A673 (cell line): ENCODE data around the gene ZNF789.

Experiments
- EZH2 ChIP-seq: fragments of 200-600 bp; sonication (generic); IDR thresholded peaks from 2 replicates; pipeline ENCODE4 v1.6.1; 2017; ENCODE audit warnings: borderline replicate concordance, low read depth, mild to moderate bottlenecking, mixed read lengths, antibody characterized with exemption, low read length; ENCODE audit not compliant: poor library complexity, severe bottlenecking
- TF ChIP-seq, protein P1 (sequence below): fragments of 300-800, 200-600 bp; sonication (generic); conservative IDR thresholded peaks from 2 replicates; pipeline ENCODE4 v1.5.1; 2017; ENCODE audit warnings: low read depth, mild to moderate bottlenecking, antibody characterized with exemption, low read length, moderate library complexity, mixed read lengths

DNA sequence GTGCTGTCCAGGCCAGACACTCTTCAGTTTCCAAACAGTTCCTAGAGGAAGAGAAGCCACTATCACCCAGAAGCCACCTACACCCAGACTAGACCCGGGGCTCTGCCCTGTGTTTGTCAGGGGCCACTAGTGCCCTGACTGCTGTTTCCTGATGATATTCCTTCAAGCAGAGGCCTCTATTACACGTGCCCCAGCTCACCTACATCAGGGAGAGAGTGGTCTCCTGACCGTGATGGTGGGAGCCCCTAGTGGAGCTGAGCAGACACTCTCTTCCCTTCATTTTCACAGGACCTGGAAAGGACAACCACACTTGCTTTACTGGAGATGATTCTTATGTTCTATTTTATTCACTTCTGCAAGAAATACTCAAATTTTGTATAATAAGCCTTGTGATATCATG lies 18.2 kb downstream of the ZNF789 start:
- TF ChIP-seq, protein P1, sequence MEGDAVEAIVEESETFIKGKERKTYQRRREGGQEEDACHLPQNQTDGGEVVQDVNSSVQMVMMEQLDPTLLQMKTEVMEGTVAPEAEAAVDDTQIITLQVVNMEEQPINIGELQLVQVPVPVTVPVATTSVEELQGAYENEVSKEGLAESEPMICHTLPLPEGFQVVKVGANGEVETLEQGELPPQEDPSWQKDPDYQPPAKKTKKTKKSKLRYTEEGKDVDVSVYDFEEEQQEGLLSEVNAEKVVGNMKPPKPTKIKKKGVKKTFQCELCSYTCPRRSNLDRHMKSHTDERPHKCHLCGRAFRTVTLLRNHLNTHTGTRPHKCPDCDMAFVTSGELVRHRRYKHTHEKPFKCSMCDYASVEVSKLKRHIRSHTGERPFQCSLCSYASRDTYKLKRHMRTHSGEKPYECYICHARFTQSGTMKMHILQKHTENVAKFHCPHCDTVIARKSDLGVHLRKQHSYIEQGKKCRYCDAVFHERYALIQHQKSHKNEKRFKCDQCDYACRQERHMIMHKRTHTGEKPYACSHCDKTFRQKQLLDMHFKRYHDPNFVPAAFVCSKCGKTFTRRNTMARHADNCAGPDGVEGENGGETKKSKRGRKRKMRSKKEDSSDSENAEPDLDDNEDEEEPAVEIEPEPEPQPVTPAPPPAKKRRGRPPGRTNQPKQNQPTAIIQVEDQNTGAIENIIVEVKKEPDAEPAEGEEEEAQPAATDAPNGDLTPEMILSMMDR: no peak
- TF ChIP-seq EZH2: no peak
